Hematopoietic multipotent progenitor cell treated with erythropoietin and hydrocortisone succinate and interleukin-3 and kit ligand, for 15 days (in vitro differentiated cells): ENCODE measurements around the gene ANKS1B.
"Not testable (repeated sequence)": the region's sequence is repeated elsewhere in the genome, so short reads cannot be mapped to it uniquely, and the experiment has no call there.

Source experiments
- DNase-seq: peaks from one replicate; pipeline ENCODE4 v3.0.0-alpha.2; 2015; ENCODE audit warnings: low spot score

Gene ANKS1B

DNA sequence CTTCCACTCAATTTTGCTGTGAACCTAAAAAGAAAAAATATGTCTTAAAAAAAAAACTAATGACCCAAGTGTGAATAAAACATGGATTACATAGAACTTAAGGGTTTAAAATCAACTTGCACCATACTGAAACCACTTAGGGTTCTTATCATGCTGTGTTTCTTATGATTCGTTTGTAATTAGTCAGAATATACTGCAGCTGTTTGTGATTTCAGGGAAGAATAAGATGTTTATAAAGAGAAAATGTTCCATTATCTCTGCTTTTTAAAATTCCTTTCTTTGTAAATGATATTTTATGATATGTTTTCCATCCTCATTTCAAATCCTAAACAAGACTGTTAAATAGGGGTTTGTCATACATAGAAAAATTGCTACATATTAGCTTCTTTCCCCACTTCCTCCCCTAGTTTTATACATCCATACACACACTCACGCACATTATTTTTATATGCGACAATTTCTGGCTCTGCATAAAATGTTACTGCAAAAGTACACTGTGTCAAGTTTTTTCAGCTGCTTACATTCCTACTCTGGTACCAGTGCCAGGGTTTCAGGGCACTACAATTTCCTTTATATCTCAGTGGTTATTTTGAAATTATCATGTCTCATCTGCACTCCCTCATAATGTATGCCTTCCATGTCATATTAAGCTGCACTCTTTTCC lies 612.3 kb downstream of the ANKS1B start:
- no peak for DNase-seq

DNA sequence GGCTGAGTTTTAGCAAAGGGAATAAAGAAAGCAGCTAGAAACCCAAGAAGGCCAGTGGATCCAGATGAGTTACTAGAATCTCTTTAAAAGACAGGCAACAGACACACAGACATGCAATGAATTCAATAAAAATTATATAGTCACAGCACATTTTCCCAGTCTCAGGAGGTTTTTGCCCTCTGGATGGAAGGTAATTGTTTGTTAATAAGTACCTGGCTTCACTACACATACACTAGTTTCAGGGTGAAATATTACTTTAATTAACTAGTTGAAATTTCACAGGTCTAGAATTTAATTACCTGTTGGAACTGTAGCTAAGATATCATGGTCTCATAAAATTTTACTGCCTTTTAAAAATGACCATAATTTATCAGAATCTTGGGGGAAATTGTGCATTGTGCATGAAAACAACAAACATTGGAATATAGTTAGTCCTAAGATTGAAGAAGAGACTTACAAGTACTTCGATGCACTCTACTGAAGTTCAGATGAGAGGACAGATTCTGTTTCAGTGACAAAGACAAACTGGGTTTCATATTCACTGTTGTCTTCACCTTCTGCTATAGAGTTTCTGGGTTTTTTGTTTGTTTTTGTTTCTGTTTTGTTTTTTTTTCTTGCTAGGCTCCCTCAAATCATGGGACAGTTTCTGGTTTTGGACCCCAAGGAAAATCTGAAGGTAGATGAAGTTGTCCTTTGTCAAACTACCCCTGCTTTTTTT lies 614.2 kb downstream of the ANKS1B start:
- no peak for DNase-seq

GRCh38 chr12:99367181-99367580 lies 617.6 kb downstream of the ANKS1B start:
- no peak for DNase-seq

DNA sequence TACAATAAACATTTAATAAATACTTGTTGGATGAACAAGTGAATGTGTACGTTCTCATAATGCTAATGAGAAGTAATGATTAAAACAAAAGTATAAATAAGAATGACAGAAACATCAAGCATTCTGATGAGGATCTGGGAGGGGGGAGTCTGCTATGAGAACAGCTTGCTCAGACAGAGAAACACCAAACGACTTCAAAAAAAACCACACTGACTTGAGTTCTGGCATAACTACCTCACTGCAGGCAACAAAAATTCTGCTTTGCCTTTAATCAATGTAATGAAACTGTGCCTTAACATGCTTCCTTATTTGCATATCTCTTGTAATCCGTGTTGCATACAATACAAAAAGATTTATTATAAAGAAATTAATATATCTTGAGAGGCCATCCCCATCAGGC lies 632.5 kb downstream of the ANKS1B start:
- no peak for DNase-seq

DNA sequence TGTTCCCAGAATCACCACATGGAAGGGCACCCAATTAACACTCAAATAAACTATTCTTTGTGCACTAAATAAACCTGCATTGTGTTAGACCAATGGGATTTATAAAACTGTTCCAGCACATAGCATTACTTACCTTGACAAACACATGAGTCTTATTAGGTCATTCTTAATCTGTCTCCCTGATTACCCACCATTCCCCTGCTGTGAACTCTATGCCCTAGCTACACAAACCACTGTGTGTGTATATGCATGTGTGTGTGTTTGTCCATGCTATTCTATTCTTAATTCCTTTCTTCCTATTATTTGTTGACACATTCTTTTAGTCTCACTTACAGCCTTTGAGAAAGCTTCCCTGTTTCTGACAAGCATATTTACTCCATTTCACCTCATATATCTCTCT lies 640.8 kb downstream of the ANKS1B start:
- no peak for DNase-seq

DNA sequence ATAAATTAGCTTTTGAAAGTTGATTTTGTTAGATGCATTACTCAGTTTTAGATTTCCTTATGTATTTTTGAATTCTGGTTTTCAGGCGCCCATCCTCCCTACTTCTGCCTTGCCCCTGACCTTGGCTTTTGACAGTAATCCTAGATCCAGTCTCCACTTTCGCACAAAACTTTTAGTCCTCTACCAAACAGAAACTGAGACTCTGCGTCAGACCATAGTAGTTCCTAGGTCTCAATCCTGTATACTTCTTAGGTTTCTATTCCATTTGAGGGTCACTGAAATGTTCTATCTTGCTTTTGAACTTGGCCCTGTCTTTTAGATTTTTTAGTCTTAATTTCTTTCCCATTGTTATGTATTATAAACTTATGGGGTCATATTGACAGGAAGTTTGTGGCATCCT lies 645.1 kb downstream of the ANKS1B start:
- DNase-seq: no peak

- DNase-seq: no peak
These were observed 650.3 kb downstream of the ANKS1B start for GRCh38 chr12:99334285-99335056.

DNA sequence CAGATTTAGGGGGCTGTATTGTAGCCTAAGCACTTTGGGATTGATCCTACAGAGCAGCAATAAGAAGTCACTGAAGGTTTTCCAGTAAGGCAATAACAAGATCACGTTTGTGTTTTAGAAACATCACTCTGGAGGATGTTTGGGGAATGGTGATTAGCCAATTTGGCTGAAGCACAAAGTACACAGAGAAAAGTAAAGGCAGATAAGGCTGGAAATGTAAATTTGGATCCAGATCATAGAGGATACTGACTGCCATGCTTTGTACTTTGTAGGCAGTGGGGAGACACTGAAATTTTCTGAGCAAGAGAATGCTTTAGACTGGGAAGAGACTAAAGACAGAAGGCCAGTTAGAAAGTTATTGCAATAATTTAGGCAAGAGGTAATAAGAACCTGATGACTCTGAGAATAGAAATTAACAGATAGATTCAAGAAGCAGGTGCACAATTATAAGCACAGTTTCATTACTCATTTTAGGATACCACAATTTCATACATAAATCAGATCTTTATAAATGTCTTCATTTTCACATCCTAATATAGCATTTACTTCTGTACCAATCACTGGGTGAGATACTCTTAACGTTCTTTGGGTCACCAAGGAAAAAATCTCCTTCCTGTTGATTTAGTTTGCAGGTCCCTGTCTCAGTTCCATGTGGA lies 651.7 kb downstream of the ANKS1B start:
- no peak for DNase-seq

- no peak for DNase-seq
These were observed 654.5 kb downstream of the ANKS1B start for GRCh38 chr12:99330216-99330615.

- not testable (repeated sequence) for DNase-seq
These were observed 663.5 kb downstream of the ANKS1B start for GRCh38 chr12:99321210-99321609.

DNA sequence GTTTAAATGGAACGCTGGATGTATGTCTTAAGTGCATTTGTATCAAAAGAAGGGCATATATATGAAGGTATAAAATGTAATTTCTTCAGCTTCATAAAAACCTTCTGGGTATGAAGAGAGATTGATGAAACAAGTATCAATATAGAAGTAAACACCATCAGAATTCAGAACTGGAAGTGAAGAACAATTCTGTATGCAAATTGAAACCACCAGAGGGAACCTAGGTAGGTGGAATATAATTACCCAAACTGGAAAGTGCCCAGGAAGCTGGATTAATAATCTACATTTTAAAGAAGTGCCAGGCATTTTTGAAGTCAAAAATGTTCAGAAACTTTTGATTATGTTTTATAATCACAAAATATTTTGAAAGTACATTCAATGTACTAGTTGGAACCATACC lies 673.4 kb downstream of the ANKS1B start:
- DNase-seq: no peak

DNA sequence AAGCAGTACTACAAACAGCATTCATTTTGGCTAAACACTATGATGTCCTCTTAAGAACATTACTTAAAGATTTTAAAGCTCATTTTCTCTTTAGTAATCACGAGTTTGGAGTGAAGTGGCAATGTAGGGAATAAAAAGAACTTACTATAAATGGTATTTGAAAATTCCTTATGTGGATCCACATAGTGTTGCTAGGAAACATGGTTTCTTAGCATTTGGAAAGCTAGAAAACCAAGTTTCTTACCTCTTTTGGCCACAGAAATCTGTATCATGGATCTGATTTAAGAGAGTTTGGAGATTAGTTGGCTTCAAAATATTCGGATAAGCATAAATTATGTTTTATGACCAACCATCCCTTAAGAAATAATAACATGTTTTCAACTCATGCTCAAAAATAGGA lies 674.9 kb downstream of the ANKS1B start:
- no peak for DNase-seq

DNA sequence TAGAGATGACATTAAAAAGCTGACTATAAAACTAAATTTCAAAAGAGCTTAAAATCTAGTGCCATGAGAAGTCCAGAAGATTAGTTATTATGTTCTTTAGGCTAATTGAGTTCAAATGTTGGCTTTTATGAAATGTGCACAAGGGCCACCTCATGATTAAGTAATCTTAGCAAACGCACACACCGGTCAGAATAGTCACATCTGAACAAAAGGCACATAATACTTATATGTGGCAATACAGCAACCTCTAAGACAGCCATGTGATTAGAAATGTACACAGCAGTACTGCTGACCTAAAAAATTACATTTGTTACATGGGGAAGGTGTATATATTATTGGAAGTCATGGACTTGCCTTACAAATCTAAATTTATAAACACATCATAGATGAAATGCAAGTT lies 681.9 kb downstream of the ANKS1B start:
- no peak for DNase-seq

- no peak for DNase-seq
These were observed 697.6 kb downstream of the ANKS1B start for GRCh38 chr12:99287136-99287535.

GRCh38 chr12:99284161-99284560 lies 700.6 kb downstream of the ANKS1B start:
- DNase-seq: no peak

DNA sequence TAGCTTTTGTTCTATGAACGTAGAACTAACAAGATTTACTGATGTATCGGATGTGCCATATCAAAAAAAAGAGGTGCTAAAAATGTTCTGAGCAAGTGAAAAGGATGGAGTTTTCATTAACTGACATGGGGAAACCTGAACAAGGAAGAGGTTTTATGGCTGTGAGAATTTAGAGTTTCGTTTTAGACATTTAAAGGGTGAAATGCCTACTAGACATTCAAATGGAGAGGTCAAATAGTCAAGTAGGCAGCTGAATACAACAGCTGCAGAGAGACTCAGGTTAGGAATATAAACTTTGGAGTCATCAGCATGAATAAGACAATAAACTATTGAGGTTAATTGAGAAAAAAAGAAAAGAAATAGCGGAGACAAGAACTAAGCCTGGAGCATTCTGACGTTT lies 702.1 kb downstream of the ANKS1B start:
- no peak for DNase-seq

DNA sequence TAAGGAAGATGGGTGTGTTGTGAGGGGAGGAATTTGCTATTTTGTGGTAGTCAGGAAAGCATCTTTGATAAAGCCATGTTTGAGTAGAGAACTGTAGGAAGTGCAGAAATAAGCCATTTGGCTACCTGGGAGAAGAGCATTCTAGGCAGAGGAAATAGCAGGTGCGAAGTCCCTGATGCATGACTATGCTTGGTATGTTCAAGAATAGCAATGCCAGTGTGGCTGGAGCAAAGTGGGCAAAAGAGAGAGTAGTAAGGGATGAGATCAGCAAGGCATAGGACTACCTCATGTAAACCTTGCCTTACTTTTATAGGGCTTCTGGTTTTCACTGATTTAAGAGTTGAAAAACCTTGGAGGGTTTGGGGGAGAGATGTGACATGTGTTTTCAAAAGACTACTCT lies 702.6 kb downstream of the ANKS1B start:
- no peak for DNase-seq

- no peak for DNase-seq
These were observed 703.5 kb downstream of the ANKS1B start for GRCh38 chr12:99281277-99281676.

- DNase-seq: no peak
These were observed 705.8 kb downstream of the ANKS1B start for GRCh38 chr12:99278899-99279298.

- no peak for DNase-seq
These were observed 707.0 kb downstream of the ANKS1B start for GRCh38 chr12:99277591-99278379.

- DNase-seq: no peak
These were observed 713.7 kb downstream of the ANKS1B start for GRCh38 chr12:99271071-99271470.

DNA sequence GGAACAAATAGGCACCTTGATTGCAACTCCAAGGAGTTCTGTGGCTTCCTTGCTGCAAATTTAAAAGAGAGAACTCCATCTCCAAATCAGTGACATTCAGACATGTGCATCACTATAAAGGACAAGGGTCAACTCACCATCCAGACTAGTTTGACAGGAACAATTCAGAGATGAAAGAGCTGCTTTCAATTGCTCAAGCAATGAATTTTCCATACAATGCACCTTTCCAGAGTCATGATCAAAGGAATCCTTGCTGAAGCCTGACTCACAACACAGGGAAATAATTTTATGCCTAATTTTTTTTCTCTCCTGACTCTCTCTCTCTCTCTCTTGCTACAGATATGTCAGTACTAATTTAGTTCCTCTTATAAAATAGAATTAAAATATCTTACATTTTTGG lies 717.7 kb downstream of the ANKS1B start:
- no peak for DNase-seq
